NCI-H510A treated with DMSO at 0.1 percent for 48 hours (cell line): ENCODE measurements around the gene SV2C.

Experiments used
- DNase-seq: peaks from one replicate; lab custom pipeline; 2025; lab: John Stamatoyannopoulos, UW

Gene SV2C

GRCh38 chr5:76256116-76256889 lies 173.1 kb downstream of the SV2C start:
- DNase-seq, result peak; percentile 54

GRCh38 chr5:76257225-76257833 lies 174.1 kb downstream of the SV2C start:
- no peak for DNase-seq

- no peak for DNase-seq
Measured at GRCh38 chr5:76257897-76258296, 174.7 kb downstream of the SV2C start.

- DNase-seq, result no peak
Measured at GRCh38 chr5:76264681-76265080, 181.5 kb downstream of the SV2C start.

- DNase-seq, result no peak
Measured at GRCh38 chr5:76269259-76269931, 186.2 kb downstream of the SV2C start.

GRCh38 chr5:76269932-76270610 lies 186.9 kb downstream of the SV2C start:
- DNase-seq, result no peak

- no peak for DNase-seq
Measured at GRCh38 chr5:76271836-76272235, 188.7 kb downstream of the SV2C start.

- no peak for DNase-seq
Measured at GRCh38 chr5:76273206-76273885, 190.2 kb downstream of the SV2C start.

- DNase-seq, result no peak
Measured at GRCh38 chr5:76274571-76274970, 191.4 kb downstream of the SV2C start.

GRCh38 chr5:76277736-76278135 lies 194.6 kb downstream of the SV2C start:
- DNase-seq, result no peak

GRCh38 chr5:76278261-76278789 lies 195.1 kb downstream of the SV2C start:
- no peak for DNase-seq

- no peak for DNase-seq
Measured at GRCh38 chr5:76280494-76280893, 197.3 kb downstream of the SV2C start.

- no peak for DNase-seq
Measured at GRCh38 chr5:76283670-76284069, 200.5 kb downstream of the SV2C start.

GRCh38 chr5:76289692-76290091 lies 206.5 kb downstream of the SV2C start:
- DNase-seq, result no peak

- DNase-seq, result no peak
Measured at GRCh38 chr5:76290321-76290757, 207.2 kb downstream of the SV2C start.

GRCh38 chr5:76291305-76292077 lies 208.3 kb downstream of the SV2C start:
- peak; percentile 55 for DNase-seq

GRCh38 chr5:76292620-76293322 lies 209.6 kb downstream of the SV2C start:
- DNase-seq, result no peak

GRCh38 chr5:76294573-76294972 lies 211.4 kb downstream of the SV2C start:
- DNase-seq, result no peak

- no peak for DNase-seq
Measured at GRCh38 chr5:76298852-76299251, 215.7 kb downstream of the SV2C start.

- no peak for DNase-seq
Measured at GRCh38 chr5:76299592-76299991, 216.4 kb downstream of the SV2C start.
